ENCODE results near the gene NCKIPSD. TPM values are rescaled to one million over a fixed set of nuclear protein-coding genes. Genes with fewer than 3 reads are reported as not detected.
A peak's percentile ranks its signal among the peaks of the same experiment; 100 is the strongest.

The NCKIPSD gene
- total RNA-seq, 4 donors from 2014 or later, result 32.4 to 88.5 (median 51.8) TPM

DNA sequence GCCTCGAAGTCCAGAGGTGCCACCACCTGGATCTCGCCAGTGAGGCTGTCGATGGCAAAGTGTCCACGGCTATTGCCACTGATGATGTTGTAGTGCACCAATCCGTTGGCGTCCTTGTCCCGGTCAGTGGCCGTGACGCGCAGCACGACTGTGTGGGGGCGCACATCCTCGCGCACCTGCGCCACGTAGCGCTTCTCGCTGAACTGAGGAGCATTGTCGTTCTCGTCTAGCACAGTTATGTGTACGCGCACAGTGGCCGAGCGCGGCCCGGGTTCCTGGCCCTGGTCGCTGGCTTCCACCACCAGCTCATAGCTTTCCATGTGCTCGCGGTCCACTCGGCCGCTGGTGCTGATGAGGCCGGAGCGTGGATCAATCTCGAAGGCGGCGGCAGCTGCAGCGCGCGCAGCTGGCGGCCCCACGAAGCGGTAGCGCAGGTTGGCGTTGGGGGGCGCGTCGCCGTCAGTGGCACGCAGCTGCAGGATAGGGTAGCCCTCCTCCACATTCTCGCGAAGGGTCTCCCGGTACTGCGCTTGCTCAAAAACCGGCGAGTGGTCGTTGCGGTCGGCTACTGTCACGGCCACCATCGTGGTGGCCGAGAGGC lies 24.8 kb downstream of the NCKIPSD start:
- peaks cover 0 to 43% (median 8%) of the 10 kb centered on the region in 4 donors for H3K4me1 ChIP-seq
- WGBS, 2 donors, result 67 to 71% methylated on average over 52 to 59 of the region's 61 CpGs
- TF ChIP-seq EP300 (IDR thresholded peaks at IDR 0.05) (no peak), POLR2A (IDR thresholded peaks at IDR 0.05) (no peak)
- TF ChIP-seq, protein P1, sequence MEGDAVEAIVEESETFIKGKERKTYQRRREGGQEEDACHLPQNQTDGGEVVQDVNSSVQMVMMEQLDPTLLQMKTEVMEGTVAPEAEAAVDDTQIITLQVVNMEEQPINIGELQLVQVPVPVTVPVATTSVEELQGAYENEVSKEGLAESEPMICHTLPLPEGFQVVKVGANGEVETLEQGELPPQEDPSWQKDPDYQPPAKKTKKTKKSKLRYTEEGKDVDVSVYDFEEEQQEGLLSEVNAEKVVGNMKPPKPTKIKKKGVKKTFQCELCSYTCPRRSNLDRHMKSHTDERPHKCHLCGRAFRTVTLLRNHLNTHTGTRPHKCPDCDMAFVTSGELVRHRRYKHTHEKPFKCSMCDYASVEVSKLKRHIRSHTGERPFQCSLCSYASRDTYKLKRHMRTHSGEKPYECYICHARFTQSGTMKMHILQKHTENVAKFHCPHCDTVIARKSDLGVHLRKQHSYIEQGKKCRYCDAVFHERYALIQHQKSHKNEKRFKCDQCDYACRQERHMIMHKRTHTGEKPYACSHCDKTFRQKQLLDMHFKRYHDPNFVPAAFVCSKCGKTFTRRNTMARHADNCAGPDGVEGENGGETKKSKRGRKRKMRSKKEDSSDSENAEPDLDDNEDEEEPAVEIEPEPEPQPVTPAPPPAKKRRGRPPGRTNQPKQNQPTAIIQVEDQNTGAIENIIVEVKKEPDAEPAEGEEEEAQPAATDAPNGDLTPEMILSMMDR (IDR thresholded peaks at IDR 0.05), result no peak

DNA sequence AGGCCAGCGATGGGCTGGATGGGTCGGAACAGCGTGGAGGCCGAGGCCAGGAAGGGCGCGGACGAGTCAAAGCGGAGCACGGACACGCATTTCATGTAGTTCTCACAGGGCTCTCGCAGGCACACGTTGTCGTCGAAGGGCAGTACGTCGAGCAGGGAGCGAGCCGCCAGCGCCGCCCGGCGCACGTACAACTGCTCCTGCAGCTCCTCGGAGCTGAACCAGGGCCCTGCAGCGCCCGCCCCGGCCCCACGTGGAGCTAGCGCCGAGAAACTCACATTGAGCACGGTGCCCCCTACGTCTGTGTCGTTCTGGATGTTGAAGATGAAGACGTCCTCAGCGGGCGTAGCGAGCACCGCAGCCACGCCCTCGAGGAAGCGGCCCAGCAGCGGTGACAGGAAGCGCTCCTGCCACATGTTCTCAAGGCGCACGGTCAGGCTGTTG lies 28.9 kb downstream of the NCKIPSD start:
- TF ChIP-seq EP300 (IDR thresholded peaks at IDR 0.05), result no peak
- no peak for TF ChIP-seq POLR2A (IDR thresholded peaks at IDR 0.05)
- TF ChIP-seq, protein P1 (IDR thresholded peaks at IDR 0.05), result no peak
- H3K27me3 ChIP-seq, result peaks cover 0 to 6% of the 10 kb centered on the region in 2 donors
- WGBS, 2 donors, result 67 to 81% methylated on average over 34 to 42 of the region's 45 CpGs
- H3K27ac ChIP-seq, result peak overlapping the region; percentile 2 to 82 (median 72)
- H3K36me3 ChIP-seq, result no peaks in the 10 kb centered on the region
- no peaks in the 10 kb centered on the region for H3K9me3 ChIP-seq
- peak overlapping the region; percentile 39 to 69 (median 64) for H3K4me3 ChIP-seq
- peaks cover 0 to 25% (median 11%) of the 10 kb centered on the region in 4 donors for H3K4me1 ChIP-seq
- DNase-seq (ENCODE audit: low spot score in 2 of 2), result no peak

More for the DNA sequence above, 24.8 kb downstream of the NCKIPSD start:
- Histone ChIP-seq H3K36me3 (no peaks in the 10 kb centered on the region), H3K27ac (no peak overlapping the region), H3K4me3 (peak overlapping the region in 2 of 4 donors; percentile 11 to 43), H3K9me3 (no peaks in the 10 kb centered on the region), H3K27me3 (peaks cover 0 to 20% of the 10 kb centered on the region in 2 donors)
- DNase-seq (ENCODE audit: low spot score in 2 of 2), result no peak

DNA sequence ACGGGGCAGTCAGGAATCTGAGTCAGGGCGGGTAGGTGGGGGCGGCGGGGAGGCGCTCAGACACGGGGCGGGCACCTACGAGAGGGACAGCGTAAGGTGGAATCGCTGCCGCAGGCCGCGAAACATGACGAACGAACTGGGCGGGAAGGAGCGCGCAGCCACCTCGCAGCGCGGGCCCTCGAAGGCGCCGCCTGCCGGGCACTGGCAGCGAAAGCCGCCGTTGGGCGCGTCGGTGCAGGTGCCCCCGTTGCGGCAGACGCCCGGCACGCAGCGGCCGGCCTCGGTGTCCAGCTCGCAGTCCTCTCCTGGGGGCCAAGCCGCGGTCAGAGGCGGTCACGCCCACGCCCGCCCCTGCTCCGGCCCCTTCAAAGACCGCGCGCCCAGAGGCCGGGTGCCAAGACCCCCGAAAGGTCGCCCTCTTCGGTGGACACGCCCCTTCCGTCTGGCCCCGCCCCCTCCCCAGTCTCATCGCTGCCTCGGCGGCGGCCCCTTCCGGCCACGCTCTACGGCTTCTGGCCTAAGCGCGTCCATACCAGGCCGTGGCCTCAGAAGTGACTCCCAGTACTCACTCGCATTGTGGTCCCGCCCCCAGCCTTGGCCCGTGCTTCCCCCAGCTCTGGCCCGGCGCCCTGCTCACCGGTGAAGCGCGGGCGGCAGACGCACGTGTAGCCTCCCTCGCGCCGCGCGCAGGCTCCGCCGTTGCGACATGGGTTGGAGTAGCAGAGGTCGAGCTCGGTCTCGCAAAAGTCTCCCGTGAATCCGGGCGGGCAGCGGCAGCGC lies 29.5 kb downstream of the NCKIPSD start:
- Histone ChIP-seq H3K36me3 (peaks cover 0 to 2% (median 0%) of the 10 kb centered on the region in 3 donors), H3K4me1 (peaks cover 0 to 19% (median 5%) of the 10 kb centered on the region in 4 donors), H3K9me3 (no peaks in the 10 kb centered on the region), H3K27ac (peak overlapping the region; percentile 2 to 82 (median 72)), H3K4me3 (peak overlapping the region; percentile 39 to 69 (median 64)), H3K27me3 (peaks cover 0 to 5% of the 10 kb centered on the region in 2 donors)
- DNase-seq (ENCODE audit: low spot score in 2 of 2), result peak; percentile 52 to 66
- TF ChIP-seq POLR2A (IDR thresholded peaks at IDR 0.05) (no peak), EP300 (IDR thresholded peaks at IDR 0.05) (peak in 1 of 2 donors; percentile 69)
- TF ChIP-seq, protein P1 (IDR thresholded peaks at IDR 0.05), result peak; percentile 60 to 89 (median 71)
- WGBS, 2 donors, result 9% methylated on average over 72 to 74 of the region's 94 CpGs

DNA sequence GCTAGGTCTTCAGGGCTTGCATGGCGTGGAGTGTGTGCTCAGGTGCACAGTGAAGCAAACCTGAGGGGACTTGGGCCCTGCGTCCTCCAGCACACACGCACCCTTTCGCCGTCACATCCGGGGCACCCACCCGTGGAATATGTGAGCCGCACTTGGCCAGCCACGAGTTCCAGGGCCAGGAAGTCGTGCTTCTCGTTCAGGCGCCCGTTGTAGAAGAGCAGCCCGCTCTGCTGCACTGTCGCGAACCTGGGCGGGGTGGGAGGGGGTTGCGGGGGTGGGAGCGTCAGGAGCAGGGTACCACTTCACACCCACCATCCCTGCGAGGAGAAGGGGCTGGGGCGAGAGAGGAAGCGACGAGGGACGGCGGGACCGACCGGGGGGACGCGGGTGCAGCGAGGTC lies 30.1 kb downstream of the NCKIPSD start:
- no peaks in the 10 kb centered on the region for H3K27me3 ChIP-seq
- 8 to 15% methylated on average over 21 to 28 of the region's 30 CpGs for WGBS, 2 donors
- peaks cover 0 to 4% (median 0%) of the 10 kb centered on the region in 3 donors for H3K36me3 ChIP-seq
- TF ChIP-seq EP300 (IDR thresholded peaks at IDR 0.05) (no peak), POLR2A (IDR thresholded peaks at IDR 0.05) (no peak)
- TF ChIP-seq, protein P1 (IDR thresholded peaks at IDR 0.05), result no peak
- peak overlapping the region; percentile 39 to 69 (median 64) for H3K4me3 ChIP-seq
- H3K9me3 ChIP-seq, result no peaks in the 10 kb centered on the region
- peaks cover 0 to 16% (median 5%) of the 10 kb centered on the region in 4 donors for H3K4me1 ChIP-seq
- H3K27ac ChIP-seq, result peak overlapping the region; percentile 2 to 82 (median 72)
- no peak for DNase-seq (ENCODE audit: low spot score in 2 of 2)

Measured in tibial nerve (tissue), 4 donors.